GM21367 (cell line): ENCODE data around the gene NALCN.

Experiments
- ATAC-seq: cut with Tn5 transposase; IDR thresholded peaks from one replicate; pipeline ENCODE4 v1.9.1; 2021; ENCODE audit not compliant: unreplicated experiment

Gene NALCN

DNA sequence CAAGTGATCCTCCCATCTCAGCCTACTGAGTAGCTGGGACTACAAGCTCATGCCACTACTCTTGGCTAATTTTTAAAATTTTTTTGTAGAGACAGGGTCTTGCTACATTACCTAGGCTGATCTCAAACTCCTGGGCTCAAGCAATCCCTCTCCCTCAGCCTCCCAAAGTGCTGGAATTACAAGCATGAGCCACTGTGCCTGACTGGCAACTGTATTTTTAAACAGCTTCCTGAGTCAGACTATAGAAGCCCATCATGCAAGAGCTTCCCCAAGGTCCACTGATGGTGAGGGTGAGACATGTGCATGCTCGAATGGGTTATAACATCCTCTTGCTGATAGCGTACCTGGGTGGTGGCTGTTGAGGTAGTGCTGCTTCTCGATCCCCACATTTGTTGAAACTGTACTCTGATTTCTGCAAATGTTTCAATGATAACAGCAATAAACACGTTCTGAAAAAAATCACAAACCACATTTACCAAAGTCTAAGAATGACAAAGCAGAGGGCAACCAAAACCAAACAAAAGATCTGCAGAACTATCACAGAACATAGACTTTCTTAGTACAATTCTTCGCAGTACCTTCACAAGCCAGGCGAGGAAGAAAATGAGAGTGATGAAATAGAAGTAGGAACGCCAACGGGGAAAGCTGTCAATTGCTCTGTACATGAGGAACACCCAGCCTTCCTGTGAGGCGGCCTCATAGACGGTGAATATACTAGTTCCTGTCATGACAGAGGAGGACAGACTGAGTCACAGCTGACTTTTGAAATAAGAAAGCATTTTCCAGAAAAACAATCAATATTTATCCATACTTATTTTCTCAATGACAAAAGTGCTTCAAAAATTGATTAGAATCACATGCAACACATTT is 124.4 kb downstream of the NALCN start:
- ATAC-seq, result no peak

DNA sequence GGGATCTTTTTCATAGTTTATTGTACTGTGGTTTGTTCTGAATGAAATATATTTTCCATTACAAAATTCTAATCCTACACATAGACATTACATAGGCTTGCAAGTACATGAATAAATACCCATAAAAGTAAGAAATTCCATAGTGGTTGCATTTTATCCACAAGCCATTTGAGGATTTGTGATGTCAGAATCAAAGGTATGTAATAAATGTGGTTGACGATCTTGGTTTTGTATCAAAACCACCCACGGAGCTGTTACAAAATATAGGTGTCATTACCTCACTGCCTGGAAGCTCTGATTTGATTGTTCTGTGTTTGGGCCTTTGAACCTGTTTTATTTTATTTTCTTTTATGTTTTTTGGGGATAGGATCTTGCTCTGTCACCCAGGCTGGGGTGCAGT is 125.1 kb downstream of the NALCN start:
- ATAC-seq, result no peak

DNA sequence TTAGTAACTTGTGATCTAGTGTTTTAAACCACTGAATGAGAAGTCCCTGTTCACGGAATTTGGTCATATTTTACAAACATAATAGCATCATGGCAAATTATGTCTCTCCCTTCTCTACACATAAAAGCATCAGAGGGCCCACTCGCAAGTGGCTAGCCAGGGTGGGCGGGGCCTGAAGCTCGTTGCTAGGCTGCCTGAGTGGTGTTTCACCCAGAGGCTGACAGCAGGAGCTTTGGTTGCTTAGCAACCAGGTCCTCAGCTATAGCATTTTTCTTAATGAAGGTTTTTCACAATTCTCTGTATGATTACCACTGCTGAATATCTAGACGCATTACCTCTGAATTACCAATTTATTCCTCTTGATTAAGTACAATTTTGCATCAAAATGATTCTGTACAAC is 126.5 kb downstream of the NALCN start:
- ATAC-seq, result no peak

- no peak for ATAC-seq
Measured at GRCh38 chr13:101283782-101284181, 132.5 kb downstream of the NALCN start.

- no peak for ATAC-seq
Measured at GRCh38 chr13:101272886-101273285, 143.4 kb downstream of the NALCN start.

GRCh38 chr13:101271681-101272245 is 144.5 kb downstream of the NALCN start:
- no peak for ATAC-seq

DNA sequence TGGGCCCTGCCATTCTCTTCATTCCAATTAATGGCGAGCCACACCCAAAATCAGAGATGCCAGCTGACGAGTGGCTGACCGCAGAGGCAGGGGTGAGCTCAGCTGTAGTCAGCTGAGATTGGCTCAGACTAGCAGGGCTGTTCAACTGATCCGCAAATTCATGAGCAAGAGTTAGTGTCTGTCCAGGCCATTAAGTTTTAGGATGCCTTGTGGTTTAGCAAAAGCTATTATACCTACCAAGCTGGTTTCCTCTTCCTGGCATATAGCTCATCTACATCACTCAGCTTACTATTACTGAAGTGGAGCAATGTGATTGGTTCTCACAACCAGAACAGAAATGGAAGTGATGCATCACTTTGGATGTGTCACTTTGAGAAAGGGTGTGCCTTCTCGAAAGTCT is 148.7 kb downstream of the NALCN start:
- ATAC-seq, result no peak

DNA sequence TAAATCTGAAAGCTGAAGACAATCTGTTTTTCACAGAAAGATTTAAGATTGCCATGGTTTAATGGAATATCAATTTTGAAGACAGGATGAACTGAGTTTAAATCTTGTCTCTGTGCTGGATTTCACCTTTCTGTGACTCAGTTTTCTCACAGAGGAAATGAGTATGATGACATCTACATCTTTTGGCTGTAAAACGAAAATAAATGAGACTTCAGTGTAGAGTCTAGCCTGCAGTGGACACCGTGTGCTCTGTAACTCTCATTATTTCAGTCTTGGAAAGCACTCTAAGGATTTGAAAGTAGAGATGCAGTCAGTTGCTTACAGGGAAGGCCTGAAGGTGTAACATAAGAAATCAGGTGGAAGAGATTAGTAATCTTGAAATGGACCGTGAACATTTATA is 150.4 kb downstream of the NALCN start:
- no peak for ATAC-seq

GRCh38 chr13:101264931-101265330 is 151.4 kb downstream of the NALCN start:
- no peak for ATAC-seq

DNA sequence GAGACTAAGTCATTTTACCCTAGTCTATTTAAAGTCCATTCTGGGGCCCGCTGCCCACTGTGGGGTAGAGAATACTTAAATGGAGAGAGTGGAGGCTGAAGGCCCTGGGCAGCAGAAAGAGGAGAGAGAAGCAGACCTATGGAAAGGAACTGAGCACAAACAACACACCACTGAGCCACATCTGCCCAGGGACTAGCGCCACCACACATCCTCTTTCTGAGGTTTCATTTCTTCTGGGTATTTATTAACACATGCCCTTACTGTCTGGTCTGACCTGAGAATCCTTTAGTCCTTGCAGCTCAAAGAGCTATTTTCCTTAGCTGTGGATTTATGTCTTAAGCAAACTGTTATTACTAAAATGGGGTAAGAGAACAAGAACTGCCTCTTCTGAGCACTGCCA is 154.0 kb downstream of the NALCN start:
- peak; percentile 63 for ATAC-seq

DNA sequence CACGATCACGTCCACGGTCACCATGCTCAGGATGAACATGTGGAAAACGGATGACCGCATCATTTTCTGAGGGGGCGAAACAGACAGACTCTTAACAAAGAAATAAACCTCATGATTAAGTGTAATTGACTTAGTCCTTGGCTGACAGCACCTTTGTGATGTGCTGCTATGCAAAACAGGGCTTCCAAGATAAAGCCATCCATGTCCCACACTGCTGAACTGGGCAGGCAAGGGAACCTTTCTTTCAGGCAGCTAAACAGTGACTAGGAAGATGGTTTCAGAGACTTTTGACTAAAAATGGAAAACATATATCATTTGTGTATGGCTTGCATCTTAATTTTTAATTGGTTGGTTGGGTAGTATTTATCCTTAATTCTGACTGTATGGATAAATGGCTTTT is 157.8 kb downstream of the NALCN start:
- no peak for ATAC-seq

GRCh38 chr13:101258071-101258470 is 158.2 kb downstream of the NALCN start:
- ATAC-seq, result peak; percentile 99

DNA sequence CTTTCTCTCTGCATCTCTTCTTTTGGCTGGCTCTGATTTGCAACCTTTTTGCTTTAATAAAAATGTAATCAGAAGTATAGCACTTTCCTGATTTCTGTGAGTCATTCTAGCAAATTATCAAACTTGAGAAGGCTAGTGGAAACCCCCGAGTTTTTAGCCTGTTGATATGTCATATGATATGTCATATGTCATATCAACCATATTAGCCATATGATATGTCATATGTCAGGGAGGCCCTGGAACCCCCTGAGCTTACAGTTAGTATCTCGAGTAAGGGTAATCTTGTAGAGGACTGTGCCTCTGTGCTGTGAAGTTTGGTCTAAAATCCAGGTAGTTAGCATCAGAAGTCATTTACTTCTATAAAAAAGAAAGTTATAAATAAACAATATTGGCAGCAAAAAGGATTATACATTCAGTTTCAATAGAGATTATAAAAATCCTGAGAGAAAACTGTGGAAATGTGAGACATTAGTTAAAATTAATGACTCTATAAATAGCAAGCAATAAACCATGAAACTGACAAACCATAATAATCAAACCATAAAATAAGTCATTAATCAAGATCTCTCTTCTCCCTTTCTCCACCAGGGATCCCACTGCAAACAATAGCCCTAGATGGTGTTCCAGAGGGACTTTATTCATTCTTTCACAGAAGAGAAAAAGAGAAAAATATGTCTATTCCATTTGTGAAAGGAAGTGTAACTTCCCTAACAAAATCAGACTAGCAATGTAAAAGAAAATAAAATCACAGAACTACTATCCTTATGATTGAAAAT is 167.4 kb downstream of the NALCN start:
- ATAC-seq, result no peak

GRCh38 chr13:101242720-101243119 is 173.6 kb downstream of the NALCN start:
- no peak for ATAC-seq

- no peak for ATAC-seq
Measured at GRCh38 chr13:101238555-101238954, 177.8 kb downstream of the NALCN start.

DNA sequence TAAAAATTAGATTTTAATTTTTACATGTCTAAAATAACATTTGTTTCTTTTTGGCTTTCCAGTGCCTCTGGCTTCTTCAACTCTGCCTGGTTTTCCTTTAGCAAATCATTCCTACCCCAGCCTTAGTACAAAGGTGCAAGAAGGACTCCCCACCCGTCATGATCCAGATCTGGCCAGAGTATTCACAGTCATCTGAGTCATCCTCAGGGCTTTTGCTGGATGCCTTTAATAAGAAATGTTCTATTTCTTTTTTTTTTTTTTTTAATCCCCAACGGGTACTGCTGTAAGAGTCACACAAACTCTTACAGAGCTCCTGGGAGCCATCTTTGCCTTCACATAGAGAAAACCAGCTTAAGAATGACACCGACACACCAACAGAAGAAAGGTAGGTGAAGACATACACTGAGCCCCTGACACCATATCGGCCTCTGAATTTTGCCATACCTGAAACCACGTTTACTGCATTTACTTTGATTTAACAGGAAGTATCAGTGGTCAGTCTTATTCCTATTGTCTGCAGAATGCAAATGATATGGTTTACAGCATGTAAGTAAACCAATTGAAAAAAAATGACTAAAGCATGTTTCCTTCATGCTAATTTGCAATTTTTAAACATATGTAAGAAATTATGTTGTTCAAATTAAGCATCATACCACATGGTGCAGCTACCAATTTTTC is 184.4 kb downstream of the NALCN start:
- ATAC-seq, result no peak

- ATAC-seq, result no peak
Measured at GRCh38 chr13:101230271-101230890, 185.9 kb downstream of the NALCN start.

DNA sequence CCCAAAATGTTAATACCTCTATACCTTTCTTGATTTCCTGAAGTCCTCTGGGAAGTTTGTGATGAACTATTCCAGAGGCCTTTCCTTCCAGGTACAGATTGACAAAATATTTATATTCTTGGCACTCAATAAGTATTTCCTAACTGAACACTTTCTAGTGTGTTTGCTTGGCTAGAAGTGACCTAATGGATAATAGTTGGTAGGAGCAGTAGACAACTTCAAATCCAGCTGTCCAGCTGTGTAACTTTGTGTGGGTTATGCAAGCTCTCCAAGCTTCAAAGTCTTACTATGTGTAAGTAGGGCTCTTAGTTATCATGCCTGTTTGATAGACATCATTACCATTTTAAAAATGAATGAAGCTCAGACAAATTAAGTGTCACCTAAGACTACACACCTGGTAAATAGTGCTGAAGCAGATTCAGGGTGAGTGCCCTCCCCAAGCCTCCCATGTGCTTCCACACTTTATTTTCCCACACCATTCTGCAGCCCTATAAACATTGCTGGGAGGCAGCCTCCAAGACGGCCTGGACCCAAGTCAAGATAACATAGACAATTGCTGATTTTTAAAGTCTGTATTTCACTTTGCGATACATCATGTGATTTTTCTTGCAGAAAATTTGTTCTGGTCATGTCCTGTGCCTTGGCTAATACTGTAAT is 196.6 kb downstream of the NALCN start:
- ATAC-seq, result no peak

DNA sequence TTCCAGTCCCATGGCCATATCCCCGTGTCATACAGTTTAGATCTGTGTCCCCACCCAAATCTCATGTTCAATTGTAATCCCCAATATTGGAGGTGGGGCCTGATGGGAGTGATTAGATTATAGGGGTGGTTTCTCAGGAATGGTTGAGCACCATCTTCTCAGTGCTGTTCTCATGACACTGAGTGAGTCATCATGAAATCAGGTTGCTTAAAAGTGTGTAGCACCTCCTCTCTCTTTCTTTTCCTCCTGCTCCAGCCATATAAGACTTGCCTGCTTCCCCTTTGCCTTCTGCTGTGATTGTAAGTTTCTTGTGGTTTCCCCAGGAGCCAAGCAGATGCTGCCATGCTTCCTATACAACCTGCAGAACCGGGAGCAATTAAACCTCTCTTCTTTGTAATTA is 197.8 kb downstream of the NALCN start:
- no peak for ATAC-seq

GRCh38 chr13:101217086-101217485 is 199.2 kb downstream of the NALCN start:
- no peak for ATAC-seq
